CD4-positive, alpha-beta T cell treated with Interleukin-6 at 100 ng/mL for 8 hours (primary cell): ENCODE data around the gene CYB5B.
"Not testable (repeated sequence)": the region's sequence is repeated elsewhere in the genome, so short reads cannot be mapped to it uniquely, and the experiment has no call there.

Source experiments
- DNase-seq: peaks from one replicate; pipeline ENCODE4 v3.0.0-alpha.2; 2020; ENCODE audit warnings: mixed read lengths, low spot score

CYB5B gene

GRCh38 chr16:69410219-69410990 is 14.0 kb upstream of the CYB5B start:
- DNase-seq, result no peak

- no peak for DNase-seq
Observed at GRCh38 chr16:69411064-69411985, 13.1 kb upstream of the CYB5B start.

- DNase-seq, result no peak
Observed at GRCh38 chr16:69412287-69412686, 12.1 kb upstream of the CYB5B start.

- DNase-seq, result no peak
Observed at GRCh38 chr16:69413045-69413664, 11.3 kb upstream of the CYB5B start.

GRCh38 chr16:69417520-69418199 is 6.8 kb upstream of the CYB5B start:
- DNase-seq, result no peak

GRCh38 chr16:69419956-69420355 is 4.5 kb upstream of the CYB5B start:
- no peak for DNase-seq

- no peak for DNase-seq
Observed at GRCh38 chr16:69423189-69423588, 1.2 kb upstream of the CYB5B start.

GRCh38 chr16:69424935-69425784 is 741 bp downstream of the CYB5B start:
- no peak for DNase-seq

- DNase-seq, result no peak
Observed at GRCh38 chr16:69428652-69429051, 4.2 kb downstream of the CYB5B start.

- not testable (repeated sequence) for DNase-seq
Observed at GRCh38 chr16:69429058-69429640, 4.7 kb downstream of the CYB5B start.

- DNase-seq, result no peak
Observed at GRCh38 chr16:69431948-69432468, 7.6 kb downstream of the CYB5B start.

- DNase-seq, result no peak
Observed at GRCh38 chr16:69434066-69434465, 9.6 kb downstream of the CYB5B start.

- DNase-seq, result no peak
Observed at GRCh38 chr16:69435977-69436820, 11.8 kb downstream of the CYB5B start.

- DNase-seq, result no peak
Observed at GRCh38 chr16:69436896-69437295, 12.5 kb downstream of the CYB5B start.

- DNase-seq, result no peak
Observed at GRCh38 chr16:69438465-69438864, 14.0 kb downstream of the CYB5B start.

- DNase-seq, result no peak
Observed at GRCh38 chr16:69440250-69440649, 15.8 kb downstream of the CYB5B start.

- DNase-seq, result not testable (repeated sequence)
Observed at GRCh38 chr16:69441030-69441429, 16.6 kb downstream of the CYB5B start.

GRCh38 chr16:69443927-69444631 is 19.7 kb downstream of the CYB5B start:
- peak; percentile 8 for DNase-seq
